A549 (cell line): ENCODE results near the gene ESYT2.

Experiments
- CEBPB ChIP-seq, 2 experiments: fragments of >200 bp in 1 of 2; sonication (Bioruptor Twin) in 1 of 2; formaldehyde crosslinking in 1 of 2; IDR thresholded peaks; 2 replicates each; pipeline ENCODE4 v1.6.1; 2012 to 2016
- CTCF ChIP-seq: fragments of >200 bp; sonication (Bioruptor Twin); formaldehyde crosslinking; IDR thresholded peaks from 3 replicates; pipeline ENCODE4 v1.5.1; 2016
- MAZ ChIP-seq: fragments of 150-350 bp; IDR thresholded peaks from 2 replicates; pipeline ENCODE4 v1.6.1; 2014; ENCODE audit warnings: antibody characterized with exemption, low read depth, low read length, borderline replicate concordance
- MYC ChIP-seq: IDR thresholded peaks from 2 replicates; pipeline ENCODE4 v1.6.1; 2012; ENCODE audit warnings: mild to moderate bottlenecking, inconsistent platforms, low read length, improper control_type of control experiment, borderline replicate concordance
- POLR2AphosphoS2 ChIP-seq: conservative IDR thresholded peaks from 2 replicates; pipeline ENCODE4 v1.6.1; 2012; ENCODE audit warnings: low read length, improper control_type of control experiment, inconsistent platforms
- RAD21 ChIP-seq, 2 experiments: fragments of >200 bp in 1 of 2; sonication (Bioruptor Twin) in 1 of 2; formaldehyde crosslinking in 1 of 2; IDR thresholded peaks in 1 of 2; conservative IDR thresholded peaks in 1 of 2; 2 replicates in 1 of 2; 3 replicates in 1 of 2; pipeline ENCODE4 v1.6.1; 2012 to 2018; ENCODE audit warnings: inconsistent platforms in 1 of 2
- REST ChIP-seq: fragments of 200-600 bp; sonication (generic); IDR thresholded peaks from 2 replicates; pipeline ENCODE4 v1.6.1; 2016; ENCODE audit warnings: antibody characterized with exemption, mild to moderate bottlenecking, moderate library complexity

- TF ChIP-seq CEBPB (IDR thresholded peaks at IDR 0.05) (no peak), RAD21 (conservative IDR thresholded peaks at IDR 0.05 in 1 of 2, IDR thresholded peaks at IDR 0.05 in 1 of 2) (no peak), REST (no peak), POLR2AphosphoS2 (no peak), CTCF (no peak), MAZ (no peak), MYC (no peak)
These were observed 11.3 kb upstream of the ESYT2 start for GRCh38 chr7:158840604-158841003.
